HCT116 (cell line): ENCODE data around the gene LETMD1.

Source experiments
- CEBPB ChIP-seq: IDR thresholded peaks from 2 replicates; pipeline ENCODE4 v1.6.1; 2012; ENCODE audit warnings: low read depth
- EGR1 ChIP-seq: IDR thresholded peaks from 2 replicates; pipeline ENCODE4 v1.6.1; 2012; ENCODE audit warnings: low read depth
- EZH2 ChIP-seq: fragments of 200-600 bp; sonication (generic); IDR thresholded peaks from 2 replicates; pipeline ENCODE4 v1.6.1; 2017; ENCODE audit warnings: antibody characterized with exemption, mixed run types
- JUND ChIP-seq: IDR thresholded peaks from 2 replicates; pipeline ENCODE4 v1.6.1; 2012
- POLR2A ChIP-seq: IDR thresholded peaks from 2 replicates; pipeline ENCODE4 v1.7.0; 2011; ENCODE audit warnings: borderline replicate concordance; ENCODE audit not compliant: insufficient read depth, insufficient read length; ENCODE audit errors: extremely low read depth
- POLR2AphosphoS5 ChIP-seq: IDR thresholded peaks from 2 replicates; pipeline ENCODE4 v1.6.1; 2011; ENCODE audit warnings: mild to moderate bottlenecking, low read depth, low read length, moderate library complexity
- RAD21 ChIP-seq: IDR thresholded peaks from 2 replicates; pipeline ENCODE4 v1.6.1; 2012; ENCODE audit warnings: low read depth, mild to moderate bottlenecking
- REST ChIP-seq: IDR thresholded peaks from 2 replicates; pipeline ENCODE4 v1.6.1; 2012; ENCODE audit warnings: low read depth
- SIN3A ChIP-seq: IDR thresholded peaks from 2 replicates; pipeline ENCODE4 v1.6.1; 2012; ENCODE audit warnings: low read depth
- ZNF274 ChIP-seq: fragments of 200-500 bp; sonication (Bioruptor generic); IDR thresholded peaks from 2 replicates; pipeline ENCODE4 v1.6.1; 2014; ENCODE audit warnings: mild to moderate bottlenecking, low read depth, low read length, inconsistent platforms
- TF ChIP-seq, protein P1 (sequence below), 3 experiments: fragments of 200-600 bp in 1 of 3; sonication (generic) in 1 of 3; IDR thresholded peaks in 2 of 3; conservative IDR thresholded peaks in 1 of 3; 2 replicates each; pipeline ENCODE4 v1.5.1; 2012 to 2017; ENCODE audit warnings: low read depth in 2 of 3, low read length in 2 of 3, antibody characterized with exemption in 1 of 3, borderline replicate concordance in 1 of 3, control low read depth in 1 of 3, mild to moderate bottlenecking in 1 of 3, mixed read lengths in 1 of 3, mixed run types in 1 of 3, moderate library complexity in 1 of 3; ENCODE audit not compliant: insufficient read depth in 1 of 3

DNA sequence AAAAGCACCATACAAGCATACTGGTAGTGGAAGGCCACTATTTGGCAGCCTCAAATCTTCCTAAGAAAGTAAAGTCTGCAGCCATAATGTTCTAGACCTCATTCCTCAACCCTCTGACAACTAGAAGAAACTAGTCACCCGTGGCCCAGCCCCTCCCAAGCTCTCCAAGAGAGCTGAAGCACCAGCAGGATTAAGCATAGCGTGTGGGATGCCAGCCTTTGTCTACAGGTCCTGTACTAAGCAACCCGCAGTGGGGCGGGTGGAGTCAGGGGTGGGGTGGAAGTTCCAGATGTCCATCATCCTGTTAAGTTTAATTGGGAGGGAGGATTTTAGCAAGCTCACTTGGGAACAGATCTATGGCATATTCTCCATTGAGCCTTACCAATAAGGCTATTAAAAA lies 36.2 kb upstream of the LETMD1 start:
- no peak for TF ChIP-seq RAD21
- TF ChIP-seq POLR2A: no peak
- TF ChIP-seq CEBPB: no peak
- TF ChIP-seq, protein P1, sequence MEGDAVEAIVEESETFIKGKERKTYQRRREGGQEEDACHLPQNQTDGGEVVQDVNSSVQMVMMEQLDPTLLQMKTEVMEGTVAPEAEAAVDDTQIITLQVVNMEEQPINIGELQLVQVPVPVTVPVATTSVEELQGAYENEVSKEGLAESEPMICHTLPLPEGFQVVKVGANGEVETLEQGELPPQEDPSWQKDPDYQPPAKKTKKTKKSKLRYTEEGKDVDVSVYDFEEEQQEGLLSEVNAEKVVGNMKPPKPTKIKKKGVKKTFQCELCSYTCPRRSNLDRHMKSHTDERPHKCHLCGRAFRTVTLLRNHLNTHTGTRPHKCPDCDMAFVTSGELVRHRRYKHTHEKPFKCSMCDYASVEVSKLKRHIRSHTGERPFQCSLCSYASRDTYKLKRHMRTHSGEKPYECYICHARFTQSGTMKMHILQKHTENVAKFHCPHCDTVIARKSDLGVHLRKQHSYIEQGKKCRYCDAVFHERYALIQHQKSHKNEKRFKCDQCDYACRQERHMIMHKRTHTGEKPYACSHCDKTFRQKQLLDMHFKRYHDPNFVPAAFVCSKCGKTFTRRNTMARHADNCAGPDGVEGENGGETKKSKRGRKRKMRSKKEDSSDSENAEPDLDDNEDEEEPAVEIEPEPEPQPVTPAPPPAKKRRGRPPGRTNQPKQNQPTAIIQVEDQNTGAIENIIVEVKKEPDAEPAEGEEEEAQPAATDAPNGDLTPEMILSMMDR (IDR thresholded peaks at IDR 0.05 in 2 of 3, conservative IDR thresholded peaks at IDR 0.05 in 1 of 3; ENCODE audit: borderline replicate concordance in 1 of 3, insufficient read depth in 1 of 3, low read depth in 2 of 3, low read length in 2 of 3): no peak
- no peak for TF ChIP-seq EGR1
- no peak for TF ChIP-seq JUND
- TF ChIP-seq ZNF274: no peak
- TF ChIP-seq EZH2: no peak
- no peak for TF ChIP-seq SIN3A
- TF ChIP-seq REST: no peak
- no peak for TF ChIP-seq POLR2AphosphoS5
